Renal cortical epithelial cell (primary cell): ENCODE results near the gene FBXO24. TPM values are rescaled to one million over a fixed set of nuclear protein-coding genes. Genes with fewer than 3 reads are reported as not detected.

Source experiments
- total RNA-seq: library from RNA; depleted of rRNA; stranded (reverse); fragments of >200 nt; gene quantifications from 2 replicates; pipeline ENCODE4 v1.2.3, GENCODE V29; 2014

FBXO24 gene
- total RNA-seq, 1 donor from 2014 or later, result 0.35 TPM

Other genes starting within 250 kb of the FBXO24 start
- gene PILRB, start 228.2 kb upstream of the FBXO24 start, total RNA-seq, result 7.1 and 17.6 TPM in 2 replicates
- gene PILRA, start 212.8 kb upstream of the FBXO24 start, total RNA-seq, result 0.35 and 2.0 TPM in 2 replicates
- gene ZCWPW1, start 157.6 kb upstream of the FBXO24 start, total RNA-seq, result 0.17 and 2.8 TPM in 2 replicates
- 18.2 and 28.2 TPM in 2 replicates for gene MEPCE, start 156.5 kb upstream of the FBXO24 start, total RNA-seq
- 13.1 and 29.7 TPM in 2 replicates for gene PPP1R35, start 149.8 kb upstream of the FBXO24 start, total RNA-seq
- not detected in 2 replicates for gene SPACDR, start 122.1 kb upstream of the FBXO24 start, total RNA-seq
- gene TSC22D4, start 107.1 kb upstream of the FBXO24 start, total RNA-seq, result 14.6 and 25.2 TPM in 2 replicates
- gene NYAP1, start 102.4 kb upstream of the FBXO24 start, total RNA-seq, result 0.20 TPM in 1 of 2 replicates, not detected in the other
- 4.2 and 8.2 TPM in 2 replicates for gene AGFG2, start 47.1 kb upstream of the FBXO24 start, total RNA-seq
- not detected in 2 replicates for gene SAP25, start 12.4 kb upstream of the FBXO24 start, total RNA-seq
- gene LRCH4, start 199 bp upstream of the FBXO24 start, total RNA-seq, result 5.0 and 10.6 TPM in 2 replicates
- gene PCOLCE, start 16.0 kb downstream of the FBXO24 start, total RNA-seq, result 1.9 and 2.3 TPM in 2 replicates
- gene MOSPD3, start 26.2 kb downstream of the FBXO24 start, total RNA-seq, result 10.2 and 12.9 TPM in 2 replicates
- 0.35 and 1.0 TPM in 2 replicates for gene TFR2, start 55.2 kb downstream of the FBXO24 start, total RNA-seq
- not detected in 2 replicates for gene ACTL6B, start 70.1 kb downstream of the FBXO24 start, total RNA-seq
- gene GNB2, start 87.4 kb downstream of the FBXO24 start, total RNA-seq, result 120 and 162 TPM in 2 replicates
- 7.3 and 26.1 TPM in 2 replicates for gene GIGYF1, start 107.9 kb downstream of the FBXO24 start, total RNA-seq
- 21.1 and 63.4 TPM in 2 replicates for gene POP7, start 119.8 kb downstream of the FBXO24 start, total RNA-seq
- not detected in 2 replicates for gene EPO, start 134.1 kb downstream of the FBXO24 start, total RNA-seq
- gene ZAN, start 147.3 kb downstream of the FBXO24 start, total RNA-seq, result not detected in 2 replicates
- gene EPHB4, start 241.2 kb downstream of the FBXO24 start, total RNA-seq, result 80.9 and 141 TPM in 2 replicates